Subcutaneous adipose tissue (tissue), 4 donors: ENCODE results near the gene ARHGAP44. TPM values are rescaled to one million over a fixed set of nuclear protein-coding genes. Genes with fewer than 3 reads are reported as not detected.

ENCODE experiments used
- CTCF ChIP-seq: fragments of 450-650 bp; IDR thresholded peaks from one replicate; pipeline ENCODE4 v1.5.1; 2016; ENCODE audit warnings: low read depth, mild to moderate bottlenecking, control low read depth, antibody characterized with exemption, moderate library complexity
- total RNA-seq, 4 donors: library from RNA; depleted of rRNA; stranded (reverse); fragments of >200 nt; gene quantifications; one replicate each; pipeline ENCODE4 v1.1.0, GENCODE V29; 2016

ARHGAP44 gene
- total RNA-seq, 4 donors from 2014 or later, result 1.3 to 3.4 (median 1.9) TPM

GRCh38 chr17:12936501-12936900, 147.2 kb downstream of the ARHGAP44 start:
- TF ChIP-seq CTCF, result no peak

GRCh38 chr17:12940699-12941098, 151.4 kb downstream of the ARHGAP44 start:
- TF ChIP-seq CTCF, result no peak

GRCh38 chr17:12947047-12947446, 157.7 kb downstream of the ARHGAP44 start:
- no peak for TF ChIP-seq CTCF

- TF ChIP-seq CTCF, result no peak
Observed at GRCh38 chr17:12952012-12952411, 162.7 kb downstream of the ARHGAP44 start.

- no peak for TF ChIP-seq CTCF
Observed at GRCh38 chr17:12953156-12953555, 163.9 kb downstream of the ARHGAP44 start.

- no peak for TF ChIP-seq CTCF
Observed at GRCh38 chr17:12955521-12955920, 166.2 kb downstream of the ARHGAP44 start.

GRCh38 chr17:12958786-12959185, 169.5 kb downstream of the ARHGAP44 start:
- no peak for TF ChIP-seq CTCF
